ENCODE data around the gene ATP6AP1. TPM values are rescaled to one million over a fixed set of nuclear protein-coding genes. Genes with fewer than 3 reads are reported as not detected.
A peak's percentile ranks its signal among the peaks of the same experiment; 100 is the strongest.

ATP6AP1 gene
- total and polyA plus RNA-seq, 7 experiments from 2014 or later: 37.8 to 118 (median 56.6) TPM

- Histone ChIP-seq H3K9me3 (ENCODE audit: control insufficient read depth in 2 of 3, low read length in 3 of 3) (no peaks in the 10 kb centered on the region), H3K4me3 (ENCODE audit: low read length) (peak overlapping the region; percentile 67), H3K36me3 (ENCODE audit: control insufficient read depth in 2 of 3, insufficient read depth in 3 of 3, low read length in 3 of 3) (no peaks in the 10 kb centered on the region), H3K4me1 (ENCODE audit: control insufficient read depth in 2 of 2, insufficient read depth in 2 of 2, low read length in 2 of 2) (peaks cover 6 to 7% of the 10 kb centered on the region in 2 donors), H3K27ac (ENCODE audit: low read depth, low read length) (peak overlapping the region; percentile 79), H3K27me3 (ENCODE audit: control insufficient read depth in 2 of 2, insufficient read depth in 2 of 2, low read length in 2 of 2) (no peaks in the 10 kb centered on the region)
- ChIA-PET CTCF (no interaction called here), POLR2A (interaction anchor here (0.6 to 5.2 kb wide), 18 partner anchors 12 to 706 kb away, joined by 3 to 77 read pairs (median 4); partner anchors contain the start of genes ATP6AP1, IKBKG, LAGE3 and PLXNA3)
- intact Hi-C loops (cut with micrococcal nuclease): loop anchor here (1.0 to 5.0 kb wide), 7 partner anchors 13 to 79 kb away; partner anchors contain the start of genes ATP6AP1 (in 2 of the 2), SLC10A3 (in 2 of the 2), LAGE3 (in 1 of the 2) and PLXNA3 (in 1 of the 2)
- peak overlapping the region; percentile 71 to 90 (median 83) for H3K4me3 Mint-ChIP-seq
- peaks cover 9 to 22% (median 15%) of the 10 kb centered on the region in 7 donors for H3K4me1 Mint-ChIP-seq
- no peaks in the 10 kb centered on the region for H3K27me3 Mint-ChIP-seq
- DNase-seq (peak in 6 of 9 donors; percentile 30 to 47 (median 33)), ATAC-seq (peak; percentile 58)
- peaks cover 0 to 6% (median 4%) of the 10 kb centered on the region in 5 donors for H3K36me3 Mint-ChIP-seq
- H3K27ac Mint-ChIP-seq: peak overlapping the region; percentile 44 to 93 (median 85)
- peaks cover 0 to 3% (median 0%) of the 10 kb centered on the region in 11 donors for H3K9me3 Mint-ChIP-seq
Observed at GRCh38 chrX:154411981-154412340, 16.5 kb upstream of the ATP6AP1 start.

GRCh38 chrX:154412468-154412867, 16.0 kb upstream of the ATP6AP1 start:
- H3K9me3 ChIP-seq (ENCODE audit: control insufficient read depth in 2 of 3, low read length in 3 of 3): no peaks in the 10 kb centered on the region
- H3K27me3 ChIP-seq (ENCODE audit: control insufficient read depth in 2 of 2, insufficient read depth in 2 of 2, low read length in 2 of 2): no peaks in the 10 kb centered on the region
- Mint-ChIP-seq H3K4me1 (peaks cover 9 to 22% (median 16%) of the 10 kb centered on the region in 7 donors), H3K27ac (peak overlapping the region; percentile 44 to 93 (median 85)), H3K27me3 (no peaks in the 10 kb centered on the region), H3K9me3 (peaks cover 0 to 3% (median 0%) of the 10 kb centered on the region in 11 donors), H3K4me3 (peak overlapping the region; percentile 71 to 90 (median 83)), H3K36me3 (peaks cover 0 to 6% (median 4%) of the 10 kb centered on the region in 5 donors)
- H3K27ac ChIP-seq (ENCODE audit: low read depth, low read length): peak overlapping the region; percentile 79
- CTCF ChIA-PET: no interaction called here
- intact Hi-C loops (cut with micrococcal nuclease): loop anchor here (1.0 to 5.0 kb wide), 5 partner anchors 16 to 78 kb away; partner anchors contain the start of genes ATP6AP1 (in 2 of the 2), LAGE3 (in 1 of the 2), PLXNA3 (in 1 of the 2) and SLC10A3 (in 1 of the 2)
- peak overlapping the region; percentile 67 for H3K4me3 ChIP-seq (ENCODE audit: low read length)
- H3K4me1 ChIP-seq (ENCODE audit: control insufficient read depth in 2 of 2, insufficient read depth in 2 of 2, low read length in 2 of 2): peaks cover 6 to 7% of the 10 kb centered on the region in 2 donors
- POLR2A ChIA-PET: interaction anchor here (0.6 to 5.2 kb wide), 16 partner anchors 13 to 707 kb away, joined by 3 to 77 read pairs (median 4); partner anchors contain the start of genes ATP6AP1, IKBKG, LAGE3 and RPL10
- ATAC-seq (peak; percentile 49), DNase-seq (peak in 6 of 9 donors; percentile 22 to 37 (median 30))
- no peaks in the 10 kb centered on the region for H3K36me3 ChIP-seq (ENCODE audit: control insufficient read depth in 2 of 3, insufficient read depth in 3 of 3, low read length in 3 of 3)

GRCh38 chrX:154413142-154413541, 15.3 kb upstream of the ATP6AP1 start:
- Histone ChIP-seq H3K36me3 (ENCODE audit: control insufficient read depth in 2 of 3, insufficient read depth in 3 of 3, low read length in 3 of 3) (no peaks in the 10 kb centered on the region), H3K4me3 (ENCODE audit: low read length) (no peak overlapping the region), H3K27ac (ENCODE audit: low read depth, low read length) (peak overlapping the region; percentile 79), H3K27me3 (ENCODE audit: control insufficient read depth in 2 of 2, insufficient read depth in 2 of 2, low read length in 2 of 2) (no peaks in the 10 kb centered on the region), H3K4me1 (ENCODE audit: control insufficient read depth in 2 of 2, insufficient read depth in 2 of 2, low read length in 2 of 2) (peaks cover 6 to 7% of the 10 kb centered on the region in 2 donors), H3K9me3 (ENCODE audit: control insufficient read depth in 2 of 3, low read length in 3 of 3) (no peaks in the 10 kb centered on the region)
- intact Hi-C loops (cut with micrococcal nuclease): loop anchor here in 1 of 2 donors (2.0 to 5.0 kb wide), 3 partner anchors 46 to 78 kb away; partner anchors contain the start of genes LAGE3, PLXNA3 and SLC10A3
- H3K9me3 Mint-ChIP-seq: peaks cover 0 to 3% (median 0%) of the 10 kb centered on the region in 11 donors
- POLR2A ChIA-PET: interaction anchor here (1.2 to 5.2 kb wide), 5 partner anchors 13 to 445 kb away, joined by 3 to 77 read pairs (median 15); partner anchors contain the start of genes ATP6AP1, RPL10 and SLC10A3
- peaks cover 0 to 6% (median 4%) of the 10 kb centered on the region in 5 donors for H3K36me3 Mint-ChIP-seq
- ATAC-seq (no peak), DNase-seq (no peak)
- CTCF ChIA-PET: no interaction called here
- no peaks in the 10 kb centered on the region for H3K27me3 Mint-ChIP-seq
- peak overlapping the region in 4 of 9 donors; percentile 84 to 93 (median 90) for H3K27ac Mint-ChIP-seq
- peaks cover 9 to 21% (median 16%) of the 10 kb centered on the region in 7 donors for H3K4me1 Mint-ChIP-seq
- H3K4me3 Mint-ChIP-seq: peak overlapping the region in 7 of 10 donors; percentile 37 to 90 (median 81)

- peaks cover 6% of the 10 kb centered on the region in 2 donors for H3K4me1 ChIP-seq (ENCODE audit: control insufficient read depth in 2 of 2, insufficient read depth in 2 of 2, low read length in 2 of 2)
- CTCF ChIA-PET: no interaction called here
- peak overlapping the region in 1 of 9 donors; percentile 25 for H3K27ac Mint-ChIP-seq
- no peak overlapping the region for H3K4me3 ChIP-seq (ENCODE audit: low read length)
- H3K36me3 ChIP-seq (ENCODE audit: control insufficient read depth in 2 of 3, insufficient read depth in 3 of 3, low read length in 3 of 3): no peaks in the 10 kb centered on the region
- intact Hi-C loops (cut with micrococcal nuclease): no loop called here
- no peaks in the 10 kb centered on the region for H3K27me3 ChIP-seq (ENCODE audit: control insufficient read depth in 2 of 2, insufficient read depth in 2 of 2, low read length in 2 of 2)
- no peak for DNase-seq
- H3K27me3 Mint-ChIP-seq: no peaks in the 10 kb centered on the region
- POLR2A ChIA-PET: no interaction called here
- no peak overlapping the region for H3K27ac ChIP-seq (ENCODE audit: low read depth, low read length)
- H3K4me1 Mint-ChIP-seq: peaks cover 5 to 13% (median 6%) of the 10 kb centered on the region in 7 donors
- no peaks in the 10 kb centered on the region for H3K9me3 ChIP-seq (ENCODE audit: control insufficient read depth in 2 of 3, low read length in 3 of 3)
- no peak for ATAC-seq
- no peak overlapping the region for H3K4me3 Mint-ChIP-seq
- H3K9me3 Mint-ChIP-seq: no peaks in the 10 kb centered on the region
- H3K36me3 Mint-ChIP-seq: peaks cover 0 to 12% (median 3%) of the 10 kb centered on the region in 5 donors
Observed at GRCh38 chrX:154417157-154417556, 11.3 kb upstream of the ATP6AP1 start.

GRCh38 chrX:154419189-154419588, 9.3 kb upstream of the ATP6AP1 start:
- ChIA-PET CTCF (no interaction called here), POLR2A (interaction anchor here (0.5 kb wide), 1 partner anchor 97 kb away, joined by 3 read pairs; the partner anchor contains the start of gene FAM3A)
- no peaks in the 10 kb centered on the region for H3K36me3 ChIP-seq (ENCODE audit: control insufficient read depth in 2 of 3, insufficient read depth in 3 of 3, low read length in 3 of 3)
- Mint-ChIP-seq H3K27ac (no peak overlapping the region), H3K27me3 (no peaks in the 10 kb centered on the region), H3K4me1 (peaks cover 0 to 9% (median 4%) of the 10 kb centered on the region in 7 donors), H3K4me3 (no peak overlapping the region), H3K36me3 (peaks cover 0 to 9% (median 3%) of the 10 kb centered on the region in 5 donors), H3K9me3 (no peaks in the 10 kb centered on the region)
- no peak for ATAC-seq
- intact Hi-C loops (cut with micrococcal nuclease): no loop called here
- no peaks in the 10 kb centered on the region for H3K9me3 ChIP-seq (ENCODE audit: control insufficient read depth in 2 of 3, low read length in 3 of 3)
- no peaks in the 10 kb centered on the region for H3K4me1 ChIP-seq (ENCODE audit: control insufficient read depth in 2 of 2, insufficient read depth in 2 of 2, low read length in 2 of 2)
- H3K27me3 ChIP-seq (ENCODE audit: control insufficient read depth in 2 of 2, insufficient read depth in 2 of 2, low read length in 2 of 2): no peaks in the 10 kb centered on the region
- no peak overlapping the region for H3K27ac ChIP-seq (ENCODE audit: low read depth, low read length)
- DNase-seq: no peak
- H3K4me3 ChIP-seq (ENCODE audit: low read length): no peak overlapping the region

DNA sequence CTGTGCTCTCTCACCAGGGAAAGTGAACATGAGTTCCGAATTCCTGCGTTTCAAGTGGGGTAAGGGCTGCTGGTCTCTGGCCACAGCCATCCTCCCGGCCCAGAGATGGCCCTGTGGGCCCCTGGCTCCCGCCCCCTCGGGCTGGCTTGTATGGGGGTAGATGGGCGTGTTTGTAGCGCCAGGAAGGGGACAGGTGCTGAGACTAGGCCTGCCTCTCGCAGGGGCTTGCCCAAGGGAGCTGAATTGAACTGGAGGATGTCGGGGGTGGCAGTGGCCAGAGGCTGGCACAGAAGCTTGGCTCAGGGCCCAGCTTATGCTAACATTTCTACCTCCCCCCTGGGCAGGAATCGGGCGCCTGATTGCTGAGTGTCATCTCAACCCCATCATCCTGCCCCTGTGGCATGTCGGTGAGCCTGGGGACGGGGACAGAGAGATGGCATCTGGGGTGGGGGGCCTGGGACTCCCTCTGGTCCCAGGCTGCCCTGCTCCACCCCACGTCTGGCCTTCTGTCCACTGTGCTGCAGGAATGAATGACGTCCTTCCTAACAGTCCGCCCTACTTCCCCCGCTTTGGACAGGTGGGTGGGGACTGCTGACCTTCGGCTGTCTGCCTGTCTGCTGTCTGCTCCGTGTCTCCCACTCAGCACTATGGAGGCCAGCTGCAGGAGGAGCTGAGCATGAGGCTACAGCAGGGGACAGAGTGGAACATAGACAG, 8.6 kb upstream of the ATP6AP1 start:
- no peaks in the 10 kb centered on the region for H3K4me1 ChIP-seq (ENCODE audit: control insufficient read depth in 2 of 2, insufficient read depth in 2 of 2, low read length in 2 of 2)
- H3K9me3 Mint-ChIP-seq: no peaks in the 10 kb centered on the region
- H3K27ac Mint-ChIP-seq: no peak overlapping the region
- H3K27me3 ChIP-seq (ENCODE audit: control insufficient read depth in 2 of 2, insufficient read depth in 2 of 2, low read length in 2 of 2): no peaks in the 10 kb centered on the region
- no peak overlapping the region for H3K4me3 Mint-ChIP-seq
- intact Hi-C loops (cut with micrococcal nuclease): no loop called here
- H3K36me3 ChIP-seq (ENCODE audit: control insufficient read depth in 2 of 3, insufficient read depth in 3 of 3, low read length in 3 of 3): no peaks in the 10 kb centered on the region
- no peak for DNase-seq
- no peak overlapping the region for H3K27ac ChIP-seq (ENCODE audit: low read depth, low read length)
- H3K36me3 Mint-ChIP-seq: peaks cover 0 to 9% (median 3%) of the 10 kb centered on the region in 5 donors
- H3K4me1 Mint-ChIP-seq: peaks cover 0 to 12% (median 4%) of the 10 kb centered on the region in 7 donors
- ATAC-seq: no peak
- H3K27me3 Mint-ChIP-seq: no peaks in the 10 kb centered on the region
- POLR2A ChIA-PET: interaction anchor here (2.1 kb wide), 1 partner anchor 21 kb away, joined by 7 read pairs; no protein-coding TSS in a partner anchor
- CTCF ChIA-PET: no interaction called here
- H3K9me3 ChIP-seq (ENCODE audit: control insufficient read depth in 2 of 3, low read length in 3 of 3): no peaks in the 10 kb centered on the region
- no peak overlapping the region for H3K4me3 ChIP-seq (ENCODE audit: low read length)
